Sigmoid colon (tissue), 4 donors: ENCODE data around the gene ELMO1.

Experiments used
- CTCF ChIP-seq, 4 experiments: fragments of 450-650 bp in 3 of 4; fragments of 200-600 bp in 1 of 4; IDR thresholded peaks; one replicate each; pipeline ENCODE4 v1.5.1; 2016 to 2019; ENCODE audit warnings: antibody characterized with exemption in 4 of 4, mild to moderate bottlenecking in 3 of 4, moderate library complexity in 2 of 4
- EP300 ChIP-seq, 4 donors: sonication (generic); formaldehyde crosslinking; IDR thresholded peaks; one replicate each; pipeline ENCODE4 v1.6.1; 2017; ENCODE audit warnings: antibody characterized with exemption in 4 of 4
- POLR2A ChIP-seq, 2 donors: fragments of 450-650 bp; IDR thresholded peaks; one replicate each; pipeline ENCODE4 v1.6.1; 2016; ENCODE audit warnings: antibody characterized with exemption in 2 of 2, mild to moderate bottlenecking in 2 of 2, moderate library complexity in 2 of 2
- POLR2AphosphoS5 ChIP-seq, 4 donors: sonication (generic); formaldehyde crosslinking; IDR thresholded peaks; one replicate each; pipeline ENCODE4 v1.6.1; 2017; ENCODE audit warnings: antibody characterized with exemption in 4 of 4

GRCh38 chr7:37277513-37277912 is 171.2 kb downstream of the ELMO1 start:
- TF ChIP-seq CTCF (IDR thresholded peaks at IDR 0.05), result no peak
- no peak for TF ChIP-seq POLR2A (IDR thresholded peaks at IDR 0.05)
- TF ChIP-seq POLR2AphosphoS5 (IDR thresholded peaks at IDR 0.05), result no peak
- TF ChIP-seq EP300 (IDR thresholded peaks at IDR 0.05), result no peak
